Tibial nerve (tissue), 4 donors: ENCODE measurements around the gene STIM2. TPM values are rescaled to one million over a fixed set of nuclear protein-coding genes. Genes with fewer than 3 reads are reported as not detected.

Source experiments
- DNase-seq, 2 donors: peaks; one replicate each; pipeline ENCODE4 v3.0.0-alpha.2; 2019; ENCODE audit warnings: low spot score in 2 of 2
- H3K27ac ChIP-seq, 4 donors: fragments of 200-600 bp; sonication (generic) in 3 of 4; one replicate each; pipeline ENCODE4 v1.5.1; 2017 to 2019; ENCODE audit warnings: mild to moderate bottlenecking in 1 of 4
- H3K27me3 ChIP-seq, 2 donors: fragments of 200-600 bp; sonication (generic) in 1 of 2; one replicate each; pipeline versions ENCODE4 v1.5.1 to v1.6.0; 2017 to 2019
- H3K36me3 ChIP-seq, 3 donors: fragments of 200-600 bp; sonication (generic); one replicate each; pipeline ENCODE4 v1.5.1; 2018 to 2019
- H3K4me1 ChIP-seq, 4 donors: fragments of 200-600 bp; sonication (generic) in 3 of 4; one replicate each; pipeline ENCODE4 v1.5.1; 2017 to 2019
- H3K4me3 ChIP-seq, 4 donors: fragments of 200-600 bp; sonication (generic) in 3 of 4; one replicate each; pipeline ENCODE4 v1.5.1; 2017 to 2019; ENCODE audit warnings: mild to moderate bottlenecking in 1 of 4, moderate library complexity in 1 of 4
- H3K9me3 ChIP-seq, 4 donors: fragments of 200-600 bp; sonication (generic) in 3 of 4; one replicate each; pipeline ENCODE4 v1.5.1; 2017 to 2019
- CTCF ChIP-seq, 5 experiments: fragments of 200-600 bp in 3 of 5; fragments of 450-650 bp in 2 of 5; sonication (generic) in 3 of 5; IDR thresholded peaks; one replicate each; pipeline ENCODE4 v1.5.1; 2016 to 2019; ENCODE audit warnings: antibody characterized with exemption in 5 of 5, mild to moderate bottlenecking in 3 of 5, moderate library complexity in 2 of 5
- EP300 ChIP-seq, 2 donors: sonication (generic); formaldehyde crosslinking; IDR thresholded peaks; one replicate each; pipeline ENCODE4 v1.6.1; 2017; ENCODE audit warnings: antibody characterized with exemption in 2 of 2, mild to moderate bottlenecking in 1 of 2
- POLR2A ChIP-seq, 2 donors: fragments of 450-650 bp; IDR thresholded peaks; one replicate each; pipeline ENCODE4 v1.6.1; 2017; ENCODE audit warnings: antibody characterized with exemption in 2 of 2, mild to moderate bottlenecking in 2 of 2, moderate library complexity in 2 of 2
- WGBS, 2 donors: methylation state at CpG; one replicate each; pipeline ENCODE4 v1.1.5; 2018; 5-methylcytosine and 5-hydroxymethylcytosine counted together
- total RNA-seq, 4 donors: library from RNA; depleted of rRNA; stranded (reverse); fragments of >200 nt; gene quantifications; one replicate each; pipeline ENCODE4 v1.1.0, GENCODE V29; 2016

Gene STIM2
- total RNA-seq, 4 donors from 2014 or later = 20.1 to 26.2 (median 21.8) TPM

GRCh38 chr4:27049239-27049829 is 188.7 kb downstream of the STIM2 start:
- Histone ChIP-seq H3K9me3 (no peaks in the 10 kb centered on the region), H3K4me1 (peaks cover 0 to 12% (median 0%) of the 10 kb centered on the region in 4 donors), H3K27me3 (no peaks in the 10 kb centered on the region), H3K36me3 (no peaks in the 10 kb centered on the region), H3K27ac (no peak overlapping the region), H3K4me3 (no peak overlapping the region)
- 60 to 64% methylated on average over 8 of the region's 8 CpGs for WGBS, 2 donors
- no peak for DNase-seq
- no peak for TF ChIP-seq EP300 (IDR thresholded peaks at IDR 0.05)
- no peak for TF ChIP-seq POLR2A (IDR thresholded peaks at IDR 0.05)
- no peak for TF ChIP-seq CTCF (IDR thresholded peaks at IDR 0.05)

- TF ChIP-seq POLR2A (IDR thresholded peaks at IDR 0.05) (no peak), EP300 (IDR thresholded peaks at IDR 0.05) (no peak), CTCF (IDR thresholded peaks at IDR 0.05) (no peak)
- H3K36me3 ChIP-seq = no peaks in the 10 kb centered on the region
- H3K27ac ChIP-seq = no peak overlapping the region
- peaks cover 0 to 12% (median 0%) of the 10 kb centered on the region in 4 donors for H3K4me1 ChIP-seq
- no peak overlapping the region for H3K4me3 ChIP-seq
- no peaks in the 10 kb centered on the region for H3K9me3 ChIP-seq
- DNase-seq = no peak
- peaks cover 0 to 1% of the 10 kb centered on the region in 2 donors for H3K27me3 ChIP-seq
- 83 to 88% methylated on average over 3 of the region's 3 CpGs for WGBS, 2 donors
Observed at GRCh38 chr4:27050731-27051130, 190.1 kb downstream of the STIM2 start.

GRCh38 chr4:27055221-27055760 is 194.7 kb downstream of the STIM2 start:
- Histone ChIP-seq H3K36me3 (no peaks in the 10 kb centered on the region), H3K27ac (no peak overlapping the region), H3K9me3 (no peaks in the 10 kb centered on the region), H3K27me3 (peaks cover 0 to 4% of the 10 kb centered on the region in 2 donors), H3K4me3 (no peak overlapping the region), H3K4me1 (no peaks in the 10 kb centered on the region)
- DNase-seq = no peak
- TF ChIP-seq POLR2A (IDR thresholded peaks at IDR 0.05) = no peak
- TF ChIP-seq EP300 (IDR thresholded peaks at IDR 0.05) = no peak
- TF ChIP-seq CTCF (IDR thresholded peaks at IDR 0.05) = no peak
- 44 to 64% methylated on average over 3 of the region's 3 CpGs for WGBS, 2 donors

- H3K4me1 ChIP-seq = no peaks in the 10 kb centered on the region
- no peak overlapping the region for H3K27ac ChIP-seq
- no peak for DNase-seq
- H3K36me3 ChIP-seq = no peaks in the 10 kb centered on the region
- H3K4me3 ChIP-seq = no peak overlapping the region
- 81 to 87% methylated on average over 16 of the region's 16 CpGs for WGBS, 2 donors
- no peaks in the 10 kb centered on the region for H3K9me3 ChIP-seq
- H3K27me3 ChIP-seq = peaks cover 0 to 4% of the 10 kb centered on the region in 2 donors
- TF ChIP-seq EP300 (IDR thresholded peaks at IDR 0.05) = no peak
- no peak for TF ChIP-seq CTCF (IDR thresholded peaks at IDR 0.05)
- no peak for TF ChIP-seq POLR2A (IDR thresholded peaks at IDR 0.05)
Observed at GRCh38 chr4:27056281-27056680, 195.6 kb downstream of the STIM2 start.

- H3K27me3 ChIP-seq = peaks cover 0 to 4% of the 10 kb centered on the region in 2 donors
- no peaks in the 10 kb centered on the region for H3K4me1 ChIP-seq
- TF ChIP-seq EP300 (IDR thresholded peaks at IDR 0.05) (no peak), POLR2A (IDR thresholded peaks at IDR 0.05) (no peak), CTCF (IDR thresholded peaks at IDR 0.05) (no peak)
- H3K4me3 ChIP-seq = no peak overlapping the region
- H3K36me3 ChIP-seq = no peaks in the 10 kb centered on the region
- H3K9me3 ChIP-seq = no peaks in the 10 kb centered on the region
- WGBS, 2 donors = 60 to 63% methylated on average over 10 of the region's 10 CpGs
- DNase-seq = no peak
- no peak overlapping the region for H3K27ac ChIP-seq
Observed at GRCh38 chr4:27057053-27057452, 196.4 kb downstream of the STIM2 start.
